GM18526 (cell line): Measurements from ENCODE around the gene PRKCQ.

ENCODE experiments used
- POLR2A ChIP-seq: IDR thresholded peaks from 3 replicates; pipeline ENCODE4 v1.6.1; 2011; ENCODE audit not compliant: insufficient read length; ENCODE audit errors: extremely low read depth

Gene PRKCQ

GRCh38 chr10:6393168-6393567, 186.9 kb downstream of the PRKCQ start:
- no peak for TF ChIP-seq POLR2A

GRCh38 chr10:6390213-6390845, 189.7 kb downstream of the PRKCQ start:
- no peak for TF ChIP-seq POLR2A

GRCh38 chr10:6388261-6388893, 191.7 kb downstream of the PRKCQ start:
- no peak for TF ChIP-seq POLR2A

- TF ChIP-seq POLR2A: no peak
Measured at GRCh38 chr10:6386960-6387359, 193.1 kb downstream of the PRKCQ start.

GRCh38 chr10:6386346-6386745, 193.7 kb downstream of the PRKCQ start:
- no peak for TF ChIP-seq POLR2A

- no peak for TF ChIP-seq POLR2A
Measured at GRCh38 chr10:6385665-6386064, 194.4 kb downstream of the PRKCQ start.

- TF ChIP-seq POLR2A: no peak
Measured at GRCh38 chr10:6384847-6385246, 195.2 kb downstream of the PRKCQ start.

GRCh38 chr10:6384031-6384430, 196.0 kb downstream of the PRKCQ start:
- TF ChIP-seq POLR2A: no peak

- no peak for TF ChIP-seq POLR2A
Measured at GRCh38 chr10:6383096-6383812, 196.8 kb downstream of the PRKCQ start.

- TF ChIP-seq POLR2A: no peak
Measured at GRCh38 chr10:6382081-6382480, 198.0 kb downstream of the PRKCQ start.

GRCh38 chr10:6379015-6379776, 200.9 kb downstream of the PRKCQ start:
- TF ChIP-seq POLR2A: no peak
